Measurements from ENCODE around the gene UST. TPM values are rescaled to one million over a fixed set of nuclear protein-coding genes. Genes with fewer than 3 reads are reported as not detected.

UST gene
- total RNA-seq, 1 experiment from 2014 or later: 6.1 TPM

DNA sequence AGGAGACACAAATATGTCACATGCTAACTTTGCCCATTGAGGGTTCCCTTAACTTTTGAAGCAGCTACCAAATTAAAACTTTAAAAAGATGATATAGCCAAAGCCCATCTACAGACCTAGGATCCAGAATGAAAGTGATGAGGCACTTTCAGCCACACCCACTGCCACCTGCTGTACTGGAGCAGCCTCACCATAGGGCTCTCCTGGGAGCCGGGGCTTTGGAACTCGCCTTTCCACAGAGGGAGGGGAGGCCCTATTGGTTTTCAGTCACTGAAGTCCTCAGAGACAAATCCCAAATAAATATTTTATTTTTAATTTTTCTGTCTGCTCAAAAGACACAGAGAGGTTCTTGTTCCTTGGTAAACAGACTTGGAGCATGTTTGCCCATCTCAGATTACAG is 332.6 kb downstream of the UST start:
- POLR2A ChIA-PET: no interaction called here
- no peak for ATAC-seq
- no TSS peak for BruUV-seq (replicated peaks)

More for the DNA sequence above, 332.6 kb downstream of the UST start:
- Histone ChIP-seq H3K27me3 (ENCODE audit: insufficient read depth, low read length) (no peaks in the 10 kb centered on the region), H3K9me2 (ENCODE audit: insufficient read depth) (no peaks in the 10 kb centered on the region), H3K9ac (ENCODE audit: low read length) (no peak overlapping the region), H3K9me3 (ENCODE audit: control insufficient read depth in 1 of 2, insufficient read depth in 1 of 2, low read depth in 1 of 2, low read length in 2 of 2) (no peaks in the 10 kb centered on the region), H2AFZ (ENCODE audit: low read depth, low read length, poor library complexity, severe bottlenecking) (no peak overlapping the region), H3K36me3 (ENCODE audit: control insufficient read depth in 1 of 2, insufficient read depth in 2 of 2, low read length in 2 of 2) (no peaks in the 10 kb centered on the region), H3K79me2 (ENCODE audit: insufficient read depth, low read length) (no peaks in the 10 kb centered on the region), H3K4me3 (replicated peaks in 1 of 2; ENCODE audit: low read depth in 1 of 2, low read length in 2 of 2) (no peak overlapping the region), H3K27ac (ENCODE audit: low read depth, low read length) (no peak overlapping the region), H3K4me1 (ENCODE audit: control insufficient read depth in 1 of 2, insufficient read depth in 2 of 2, low read length in 2 of 2) (no peaks in the 10 kb centered on the region; a peak in 1 of 4 replicates), H3K4me2 (ENCODE audit: low read length) (no peak overlapping the region), H4K20me1 (ENCODE audit: insufficient read depth) (no peaks in the 10 kb centered on the region)
- no peak for DNase-seq (ENCODE audit: low read depth, low spot score)
- ChIA-PET RAD21 (ENCODE audit: low non-redundant PET in 1 of 2, low total read pairs in 2 of 2, uncharacterized antibody in 2 of 2, unreplicated experiment in 2 of 2) (no interaction called here), CTCF (interaction anchor here (1.8 kb wide), 1 partner anchor 352 kb away, joined by 12 read pairs; no protein-coding TSS in a partner anchor)
- TF ChIP-seq, protein P1, sequence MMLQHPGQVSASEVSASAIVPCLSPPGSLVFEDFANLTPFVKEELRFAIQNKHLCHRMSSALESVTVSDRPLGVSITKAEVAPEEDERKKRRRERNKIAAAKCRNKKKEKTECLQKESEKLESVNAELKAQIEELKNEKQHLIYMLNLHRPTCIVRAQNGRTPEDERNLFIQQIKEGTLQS (IDR thresholded peaks at IDR 0.05): no peak
- TF ChIP-seq ZNF274 (IDR thresholded peaks at IDR 0.05; ENCODE audit: low read depth, low read length): no peak
- TF ChIP-seq CEBPB (IDR thresholded peaks at IDR 0.05; ENCODE audit: low read depth): no peak
- TF ChIP-seq TCF7L2 (IDR thresholded peaks at IDR 0.05; ENCODE audit: borderline replicate concordance, extremely low read depth, insufficient read depth, insufficient read length): no peak
- TF ChIP-seq POLR2A (IDR thresholded peaks at IDR 0.05; ENCODE audit: borderline replicate concordance, extremely low read depth, insufficient read depth, insufficient read length): no peak
- no peak for TF ChIP-seq SIN3A (IDR thresholded peaks at IDR 0.05; ENCODE audit: low read depth)
- TF ChIP-seq, protein P2, sequence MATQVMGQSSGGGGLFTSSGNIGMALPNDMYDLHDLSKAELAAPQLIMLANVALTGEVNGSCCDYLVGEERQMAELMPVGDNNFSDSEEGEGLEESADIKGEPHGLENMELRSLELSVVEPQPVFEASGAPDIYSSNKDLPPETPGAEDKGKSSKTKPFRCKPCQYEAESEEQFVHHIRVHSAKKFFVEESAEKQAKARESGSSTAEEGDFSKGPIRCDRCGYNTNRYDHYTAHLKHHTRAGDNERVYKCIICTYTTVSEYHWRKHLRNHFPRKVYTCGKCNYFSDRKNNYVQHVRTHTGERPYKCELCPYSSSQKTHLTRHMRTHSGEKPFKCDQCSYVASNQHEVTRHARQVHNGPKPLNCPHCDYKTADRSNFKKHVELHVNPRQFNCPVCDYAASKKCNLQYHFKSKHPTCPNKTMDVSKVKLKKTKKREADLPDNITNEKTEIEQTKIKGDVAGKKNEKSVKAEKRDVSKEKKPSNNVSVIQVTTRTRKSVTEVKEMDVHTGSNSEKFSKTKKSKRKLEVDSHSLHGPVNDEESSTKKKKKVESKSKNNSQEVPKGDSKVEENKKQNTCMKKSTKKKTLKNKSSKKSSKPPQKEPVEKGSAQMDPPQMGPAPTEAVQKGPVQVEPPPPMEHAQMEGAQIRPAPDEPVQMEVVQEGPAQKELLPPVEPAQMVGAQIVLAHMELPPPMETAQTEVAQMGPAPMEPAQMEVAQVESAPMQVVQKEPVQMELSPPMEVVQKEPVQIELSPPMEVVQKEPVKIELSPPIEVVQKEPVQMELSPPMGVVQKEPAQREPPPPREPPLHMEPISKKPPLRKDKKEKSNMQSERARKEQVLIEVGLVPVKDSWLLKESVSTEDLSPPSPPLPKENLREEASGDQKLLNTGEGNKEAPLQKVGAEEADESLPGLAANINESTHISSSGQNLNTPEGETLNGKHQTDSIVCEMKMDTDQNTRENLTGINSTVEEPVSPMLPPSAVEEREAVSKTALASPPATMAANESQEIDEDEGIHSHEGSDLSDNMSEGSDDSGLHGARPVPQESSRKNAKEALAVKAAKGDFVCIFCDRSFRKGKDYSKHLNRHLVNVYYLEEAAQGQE (IDR thresholded peaks at IDR 0.05; ENCODE audit: low read depth): no peak
- no peak for TF ChIP-seq SP1 (IDR thresholded peaks at IDR 0.05; ENCODE audit: low read depth)
- TF ChIP-seq ELF1 (IDR thresholded peaks at IDR 0.05; ENCODE audit: borderline replicate concordance, low read depth): no peak
- no peak for TF ChIP-seq POLR2AphosphoS5 (IDR thresholded peaks at IDR 0.05; ENCODE audit: low read depth, low read length)
- no peak for TF ChIP-seq ZFX (IDR thresholded peaks at IDR 0.05)
- no peak for TF ChIP-seq FOSL1 (IDR thresholded peaks at IDR 0.05; ENCODE audit: low read depth)
- intact Hi-C loops (cut with micrococcal nuclease): no loop called here
